ENCODE measurements around the gene IER2. TPM values are rescaled to one million over a fixed set of nuclear protein-coding genes. Genes with fewer than 3 reads are reported as not detected.
"Not testable (repeated sequence)": the region's sequence is repeated elsewhere in the genome, so short reads cannot be mapped to it uniquely, and the experiment has no call there.

IER2 gene
- total RNA-seq, 1 experiment from 2014 or later: 61.1 TPM

DNA sequence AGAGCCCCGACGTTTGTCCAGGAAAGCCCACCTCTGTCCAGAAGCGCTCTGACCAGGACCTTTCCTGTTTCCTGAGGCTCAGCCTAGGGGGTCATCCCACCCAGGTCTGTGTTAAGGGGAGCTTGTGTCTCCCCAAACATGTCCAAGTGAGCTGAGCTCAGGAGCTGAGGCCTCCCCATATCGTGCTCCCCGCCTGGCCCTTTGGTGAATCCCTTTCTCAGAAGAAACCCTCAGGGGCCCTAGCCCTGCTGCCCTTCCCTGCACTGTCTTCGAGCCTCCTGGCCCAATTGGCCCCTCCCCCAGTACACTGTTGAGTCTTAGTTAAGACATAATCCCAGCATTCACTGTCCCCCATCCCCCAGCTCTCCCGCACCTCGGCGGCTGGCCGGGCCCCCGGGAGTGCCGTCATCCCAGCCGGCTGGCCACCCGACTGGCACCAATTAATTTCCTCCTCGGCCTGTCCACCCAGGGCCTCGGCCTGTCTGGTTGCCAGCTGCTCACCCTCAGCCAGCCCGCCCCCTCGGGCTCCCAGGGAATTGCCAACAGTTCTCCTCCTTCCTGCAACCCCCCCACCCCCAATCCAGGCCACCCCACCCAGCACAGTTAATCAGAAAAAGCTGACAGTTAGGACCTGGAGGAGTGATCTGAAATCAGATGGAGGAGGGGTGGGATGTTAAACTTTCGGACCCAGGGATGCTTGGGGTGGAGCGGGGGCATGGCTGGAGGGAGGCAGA is 13.6 kb downstream of the IER2 start:
- DNase-seq (ENCODE audit: low spot score): peak; percentile 99

DNA sequence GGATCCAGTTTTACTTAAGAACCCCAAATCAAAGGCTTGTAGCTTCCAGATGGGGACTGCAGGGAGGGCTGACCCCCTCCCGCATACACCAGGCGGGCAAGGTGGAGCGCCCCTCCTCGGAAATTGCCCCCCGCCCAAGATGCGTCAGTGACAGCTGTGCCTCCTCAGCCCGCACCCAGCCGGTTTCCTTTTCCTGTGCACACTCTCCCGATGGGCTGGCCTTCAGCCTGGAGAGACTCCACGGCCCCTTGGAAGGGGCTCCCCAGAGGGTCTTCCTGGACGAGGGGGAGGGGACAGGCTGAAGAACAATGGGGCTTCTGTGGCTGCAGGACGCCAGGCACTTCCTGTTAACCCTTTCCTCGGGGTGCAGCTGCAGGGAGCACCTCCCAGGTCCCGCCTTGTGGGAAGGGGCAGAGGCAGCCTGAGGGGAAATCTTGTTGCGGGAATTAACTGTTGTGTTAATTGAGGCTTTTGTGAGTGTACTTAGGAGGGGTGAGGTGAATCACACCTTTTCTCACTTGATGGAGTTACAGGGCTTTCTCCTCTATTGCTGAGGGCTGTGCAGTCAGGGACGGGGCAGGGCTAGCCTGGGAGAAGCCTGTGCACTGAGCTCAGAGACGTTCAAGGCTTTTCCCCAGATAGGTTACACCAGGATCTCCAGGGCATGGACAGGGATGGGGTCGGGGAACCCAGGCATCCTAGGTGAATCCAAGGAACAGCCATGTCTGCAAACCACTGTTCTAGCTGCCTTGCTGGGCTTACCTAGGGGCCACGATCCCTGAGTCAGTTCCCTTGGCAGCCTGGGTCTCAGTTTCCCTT is 14.3 kb downstream of the IER2 start:
- peak; percentile 94 for DNase-seq (ENCODE audit: low spot score)

DNA sequence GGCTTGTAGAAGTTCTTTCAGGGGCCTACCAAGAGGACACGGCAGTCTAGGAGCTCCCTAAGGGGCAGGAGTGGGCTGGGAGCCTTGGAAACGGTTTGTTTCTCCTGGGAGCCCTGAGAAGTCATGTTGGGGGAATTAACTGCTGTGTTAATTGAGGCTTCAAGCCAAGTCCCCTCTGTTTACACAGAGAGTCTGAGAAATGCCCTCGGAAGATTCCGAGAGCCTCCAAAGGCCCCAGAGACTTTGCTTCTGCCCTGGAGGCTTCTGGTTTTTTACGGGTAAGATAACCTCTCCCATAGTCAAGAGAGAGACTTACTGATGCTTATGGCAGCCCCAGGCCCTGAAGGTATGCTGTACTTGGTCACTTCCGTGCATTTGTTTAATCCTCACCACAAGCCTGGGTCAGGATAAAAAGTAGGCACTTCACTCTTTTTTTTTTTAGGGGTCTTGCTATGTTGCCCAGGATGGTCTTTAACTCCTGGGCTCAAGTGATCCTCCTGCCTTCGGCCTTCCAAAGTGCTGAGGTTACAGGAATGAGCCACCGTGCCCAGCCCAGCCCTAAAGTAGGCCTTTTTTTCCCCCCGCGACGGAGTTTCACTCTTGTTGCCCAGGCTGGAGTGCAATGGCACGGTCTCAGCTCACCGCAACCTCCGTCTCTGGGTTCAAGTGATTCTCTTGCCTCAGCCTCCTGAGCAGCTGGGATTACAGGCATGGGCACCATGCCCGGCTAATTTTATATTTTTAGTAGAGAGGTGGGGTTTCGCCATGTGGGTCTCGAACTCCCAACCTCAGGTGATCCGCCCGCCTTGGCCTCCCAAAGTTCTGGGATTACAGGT is 15.2 kb downstream of the IER2 start:
- no peak for DNase-seq (ENCODE audit: low spot score)

DNA sequence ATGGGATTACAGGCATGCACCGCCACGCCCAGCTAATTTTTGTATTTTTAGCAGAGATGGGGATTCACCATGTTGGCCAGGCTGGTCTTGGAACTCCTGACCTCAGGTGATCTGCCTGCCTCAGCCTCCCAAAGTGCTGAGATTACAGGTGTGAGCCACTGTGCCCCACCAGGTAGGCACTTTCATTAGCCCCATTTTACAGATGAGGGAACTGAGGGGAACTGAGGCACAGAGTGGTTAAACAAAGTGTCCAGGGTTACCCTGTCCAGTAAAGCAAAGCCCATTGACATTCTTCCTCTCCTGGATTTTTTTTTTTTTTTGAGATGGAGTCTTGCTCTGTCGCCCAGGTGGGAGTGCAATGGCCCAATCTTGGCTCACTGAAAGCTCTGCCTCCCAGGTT is 15.9 kb downstream of the IER2 start:
- DNase-seq (ENCODE audit: low spot score): not testable (repeated sequence)

DNA sequence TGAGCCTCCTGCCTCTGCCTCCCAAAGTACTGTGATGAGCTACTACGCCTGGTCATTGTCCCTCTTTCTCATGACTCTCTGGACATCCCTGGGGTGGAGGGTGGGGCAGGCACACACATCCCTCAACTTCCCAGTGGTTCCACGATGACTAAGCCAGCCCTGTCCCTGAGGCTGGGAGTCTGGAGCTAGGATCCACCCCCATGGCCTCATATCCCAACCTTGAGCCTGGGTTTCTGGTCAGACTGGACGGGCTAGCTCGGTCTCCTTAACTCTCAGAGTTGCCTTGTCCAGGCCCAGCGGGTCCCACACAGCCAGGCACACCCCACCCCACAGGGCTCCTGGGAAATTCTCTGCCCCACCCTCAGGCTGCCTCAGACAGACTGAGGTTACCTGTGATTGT is 19.6 kb downstream of the IER2 start:
- peak; percentile 95 for DNase-seq (ENCODE audit: low spot score)

DNA sequence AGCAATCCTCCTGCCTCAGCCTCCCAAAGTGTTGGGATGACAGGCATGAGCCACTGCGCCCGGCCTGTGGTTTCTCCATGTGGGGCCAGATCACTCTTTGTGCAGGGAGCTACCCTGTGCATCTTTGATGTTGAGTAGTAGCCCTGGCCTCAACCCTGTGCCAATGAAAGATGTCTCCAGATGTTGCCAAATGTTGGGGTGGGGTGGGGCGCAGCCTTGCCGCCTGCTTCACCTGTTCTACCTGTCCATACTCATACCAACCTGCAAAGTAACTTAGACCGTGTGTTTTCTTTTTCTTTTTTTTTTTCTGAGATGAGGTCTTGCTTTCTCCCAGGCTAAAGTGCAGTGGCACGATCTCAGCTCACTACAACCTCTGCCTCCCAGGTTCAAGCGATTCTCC is 20.9 kb downstream of the IER2 start:
- DNase-seq (ENCODE audit: low spot score): no peak

DNA sequence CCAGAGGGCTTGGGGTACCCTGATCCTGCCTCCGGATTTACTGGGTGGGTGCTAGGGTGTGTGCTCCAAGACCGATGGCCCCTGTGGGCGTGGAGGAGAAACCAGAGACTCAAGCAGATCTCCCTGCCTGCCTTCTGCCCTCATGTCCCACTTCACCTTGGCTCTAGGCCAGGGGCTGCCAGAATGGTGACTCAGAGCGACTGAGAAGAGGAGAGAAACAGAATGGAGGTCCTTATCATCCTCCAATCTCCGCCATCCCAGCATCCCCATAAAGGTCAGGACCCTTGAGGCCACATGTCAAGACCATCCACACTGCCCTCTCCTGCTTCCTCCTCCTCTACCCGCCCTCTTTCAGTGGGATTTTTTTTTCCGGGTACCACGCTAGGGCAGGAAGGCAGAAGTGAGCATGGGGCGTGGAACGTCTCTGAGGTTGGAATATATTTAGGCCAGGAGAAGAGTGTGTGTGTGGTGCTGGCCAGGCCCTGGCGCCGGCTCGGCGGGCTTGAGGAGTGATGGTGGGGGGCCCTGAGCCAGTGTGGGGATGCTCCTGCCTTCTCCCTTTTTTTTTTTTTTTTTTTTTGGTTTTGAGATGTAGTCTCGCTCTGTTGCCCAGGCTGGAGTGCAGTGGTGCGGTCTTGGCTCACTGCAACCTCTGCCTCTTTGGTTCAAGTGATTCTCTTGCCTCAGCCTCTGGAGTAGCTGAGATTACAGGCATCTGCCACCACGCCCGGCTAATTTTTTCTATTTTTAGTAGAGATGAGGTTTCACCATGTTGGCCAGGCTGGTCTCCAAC is 22.3 kb downstream of the IER2 start:
- peak; percentile 97 for DNase-seq (ENCODE audit: low spot score)

DNA sequence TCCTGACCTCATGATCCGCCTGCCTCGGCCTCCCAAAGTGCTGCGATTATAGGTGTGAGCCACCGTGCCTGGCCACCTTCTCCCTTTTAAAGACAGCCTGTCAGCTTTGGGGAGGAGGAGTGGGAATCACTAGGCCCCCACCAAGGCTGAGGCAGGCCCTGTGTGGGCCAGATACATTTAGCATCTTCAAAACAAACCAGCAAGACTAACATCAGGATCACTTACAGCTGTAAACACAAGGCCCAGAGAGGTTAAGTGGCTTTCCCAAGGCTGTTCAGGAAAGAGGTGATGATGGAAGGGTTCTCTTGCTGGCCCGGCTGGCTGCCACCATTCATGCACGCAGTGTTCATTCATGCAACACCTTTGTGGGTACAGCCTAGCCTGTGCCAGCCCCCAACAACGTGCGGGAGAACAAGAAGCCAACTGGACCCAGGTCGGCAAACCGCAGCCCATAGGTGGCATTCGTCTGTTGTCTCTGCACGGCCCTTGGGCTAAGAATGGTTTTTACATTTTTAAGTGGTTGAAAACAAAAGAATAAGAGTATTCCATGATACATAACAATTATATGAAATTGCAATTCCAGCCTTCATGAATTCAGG is 23.0 kb downstream of the IER2 start:
- DNase-seq (ENCODE audit: low spot score): no peak

DNA sequence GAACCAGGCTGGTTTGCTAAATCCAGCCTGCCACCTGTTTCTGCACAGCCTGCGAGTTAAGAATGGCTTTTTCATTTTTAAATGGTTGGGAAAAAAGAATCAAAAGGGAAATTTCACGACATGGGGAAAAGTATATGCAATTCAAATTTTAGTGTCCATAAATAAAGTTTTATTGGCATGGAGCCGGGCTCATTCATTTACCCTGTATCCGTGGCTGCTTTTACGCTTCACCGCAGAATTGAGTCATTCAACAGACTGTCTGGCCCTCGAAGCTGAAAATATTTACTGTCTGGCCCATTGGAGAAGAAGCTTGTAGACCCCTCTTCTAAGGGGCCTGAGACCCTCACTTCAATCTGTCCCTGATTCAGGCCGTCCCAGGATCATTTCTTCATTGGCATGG is 26.1 kb downstream of the IER2 start:
- DNase-seq (ENCODE audit: low spot score): no peak

DNA sequence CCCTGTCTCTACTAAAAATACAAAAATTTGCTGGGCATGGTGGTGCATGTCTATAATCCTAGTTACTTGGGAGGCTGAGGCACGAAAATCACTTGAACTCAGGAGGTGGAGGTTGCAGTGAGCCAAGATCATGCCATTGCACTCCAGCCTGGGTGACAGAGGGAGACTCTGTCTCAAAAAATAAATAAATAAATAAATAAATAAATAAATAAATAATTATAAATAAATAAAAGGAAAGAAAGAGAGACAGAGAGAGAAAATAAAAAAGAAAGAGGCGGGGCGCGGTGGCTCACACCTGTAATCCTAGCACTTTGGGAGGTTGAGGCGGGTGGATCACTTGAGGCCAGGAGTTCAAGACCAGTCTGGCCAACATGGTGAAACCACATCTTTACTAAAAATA is 27.4 kb downstream of the IER2 start:
- DNase-seq (ENCODE audit: low spot score): not testable (repeated sequence)

DNA sequence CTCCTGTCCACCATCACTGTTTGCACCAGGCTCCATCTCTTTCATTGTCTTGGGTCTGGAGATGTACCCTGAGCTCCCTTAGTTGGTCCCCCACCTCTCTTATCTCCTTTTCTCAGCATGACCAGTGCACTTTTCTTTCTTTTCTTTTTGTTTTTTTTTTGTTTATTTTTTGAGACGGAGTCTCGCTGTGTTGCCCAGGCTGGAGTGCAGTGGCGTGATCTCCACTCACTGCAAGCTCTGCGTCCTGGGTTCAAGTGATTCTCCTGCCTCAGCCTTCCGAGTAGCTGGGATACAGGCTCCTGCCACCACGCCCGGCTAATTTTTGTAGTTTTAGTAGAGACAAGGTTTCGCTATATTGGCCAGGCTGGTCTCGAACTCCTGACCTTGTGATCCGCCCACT is 28.1 kb downstream of the IER2 start:
- DNase-seq (ENCODE audit: low spot score): not testable (repeated sequence)

DNA sequence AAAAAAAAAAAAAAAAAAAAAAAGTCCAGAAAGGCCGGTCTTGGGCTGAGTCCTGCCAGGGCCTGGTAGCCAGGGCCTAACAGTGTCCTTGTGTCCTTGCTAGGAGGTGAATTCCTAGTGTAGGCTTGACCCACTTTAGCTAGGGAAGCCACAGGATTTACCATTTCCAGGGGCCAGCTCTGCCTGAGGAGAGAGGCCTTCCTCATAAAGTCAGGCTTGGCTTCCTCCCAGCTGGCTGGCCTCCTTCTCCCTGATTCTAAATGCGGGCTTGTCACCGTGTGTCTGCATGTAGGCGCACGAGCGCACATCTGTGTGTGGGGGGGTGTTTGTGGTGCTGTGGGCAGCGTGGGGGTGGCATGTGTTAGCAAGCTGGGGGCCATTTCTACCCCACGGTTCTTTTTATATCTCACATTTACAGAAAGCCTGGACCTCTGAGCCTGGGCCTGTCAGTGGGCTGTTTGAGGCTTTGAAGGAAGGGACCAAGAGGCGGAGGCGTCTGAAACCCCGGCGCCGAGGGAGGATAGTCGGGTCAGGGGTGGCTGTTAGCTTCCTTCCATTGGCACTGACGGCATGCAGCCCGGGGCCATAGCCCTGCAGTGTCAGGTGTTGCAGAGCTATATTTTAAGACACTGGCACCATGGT is 31.7 kb downstream of the IER2 start:
- peak; percentile 70 for DNase-seq (ENCODE audit: low spot score)

DNA sequence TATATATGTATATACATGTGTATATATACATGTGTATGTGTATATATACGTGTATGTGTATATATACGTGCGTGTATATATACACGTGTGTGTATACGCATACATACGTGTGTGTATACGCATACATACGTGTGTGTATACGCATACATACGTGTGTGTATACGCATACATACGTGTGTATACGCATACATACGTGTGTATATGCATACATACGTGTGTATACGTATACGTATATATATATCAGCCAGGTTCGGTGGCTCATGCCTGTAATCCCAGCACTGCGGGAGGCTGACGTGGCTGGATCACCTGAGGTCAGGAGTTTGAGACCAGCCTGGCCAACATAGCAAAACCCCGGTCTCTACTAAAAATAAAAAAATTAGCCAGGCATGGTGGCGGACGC is 34.7 kb downstream of the IER2 start:
- not testable (repeated sequence) for DNase-seq (ENCODE audit: low spot score)

DNA sequence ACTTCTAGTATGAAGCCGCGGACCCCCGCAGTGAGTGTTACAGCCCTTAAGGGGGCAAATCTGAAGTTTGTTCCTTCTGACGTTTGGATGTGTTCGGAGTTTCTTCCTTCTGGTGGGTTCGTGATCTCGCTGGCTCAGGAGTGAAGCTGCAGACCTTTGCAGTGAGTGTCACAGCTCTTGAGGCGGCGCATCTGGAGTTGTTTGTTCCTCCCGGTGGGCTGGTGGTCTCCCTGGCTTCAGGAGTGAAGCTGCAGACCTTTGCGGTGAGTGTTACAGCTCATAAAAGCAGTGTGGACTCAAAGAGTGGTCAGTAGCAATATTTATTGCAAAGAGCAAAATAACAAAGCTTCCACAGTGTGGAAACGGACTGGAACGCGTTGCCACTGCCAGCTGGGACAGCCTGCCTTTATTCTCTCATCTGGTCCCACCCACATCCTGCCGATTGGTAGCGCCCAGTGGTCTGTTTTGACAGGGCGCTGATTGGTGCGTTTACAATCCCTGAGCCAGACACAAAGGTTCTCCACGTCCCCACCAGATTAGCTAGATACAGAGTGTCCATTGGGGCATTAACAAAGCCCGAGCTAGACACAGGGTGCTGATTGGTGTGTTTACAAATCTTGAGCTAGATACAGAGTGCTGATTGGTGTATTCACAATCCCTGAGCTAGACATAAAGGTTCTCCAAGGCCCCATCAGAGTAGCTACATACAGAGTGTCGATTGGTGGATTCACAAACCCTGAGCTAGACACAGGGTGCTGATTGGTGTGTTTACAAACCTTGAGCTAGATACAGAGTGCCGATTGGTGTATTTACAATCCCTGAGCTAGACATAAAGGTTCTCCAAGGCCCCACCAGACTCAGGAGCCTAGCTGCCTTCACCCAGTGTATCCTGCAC is 35.8 kb downstream of the IER2 start:
- not testable (repeated sequence) for DNase-seq (ENCODE audit: low spot score)

DNA sequence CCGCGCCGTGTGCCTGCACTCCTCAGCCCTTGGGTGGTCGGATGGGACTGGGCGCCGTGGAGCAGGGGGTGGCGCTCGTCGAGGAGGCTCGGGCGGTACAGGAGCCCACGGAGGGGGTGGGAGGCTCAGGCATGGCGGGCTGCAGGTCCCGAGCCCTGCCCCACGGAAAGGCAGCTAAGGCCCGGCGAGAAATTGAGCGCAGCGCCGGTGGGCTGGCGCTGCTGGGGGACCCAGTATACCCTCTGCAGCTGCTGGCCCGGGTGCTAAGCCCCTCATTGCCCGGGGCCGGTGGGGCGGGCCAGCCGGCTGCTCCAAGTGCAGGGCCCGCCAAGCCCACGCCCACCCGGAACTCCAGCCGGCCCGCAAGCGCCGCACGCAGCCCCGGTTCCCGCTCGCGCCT is 36.5 kb downstream of the IER2 start:
- not testable (repeated sequence) for DNase-seq (ENCODE audit: low spot score)

DNA sequence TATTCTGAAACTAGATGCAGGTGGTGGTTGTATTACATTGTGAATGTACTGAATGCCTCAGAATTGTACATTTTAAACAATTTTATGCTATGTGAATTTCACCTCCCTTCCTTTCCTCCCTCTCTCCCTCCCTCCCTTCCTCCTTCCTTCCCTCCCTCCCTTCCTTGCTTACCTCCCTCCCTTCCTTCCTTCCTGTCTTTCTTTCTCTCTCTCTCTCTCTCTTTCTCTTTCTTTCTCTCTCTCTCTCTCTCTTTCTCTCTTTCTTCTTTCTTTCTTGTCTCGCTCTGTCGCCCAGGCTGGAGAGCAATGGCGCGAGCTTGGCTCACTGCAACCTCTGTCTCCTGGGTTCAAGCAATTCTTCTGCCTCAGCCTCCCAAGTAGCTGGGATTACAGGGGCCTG is 37.2 kb downstream of the IER2 start:
- DNase-seq (ENCODE audit: low spot score): no peak

DNA sequence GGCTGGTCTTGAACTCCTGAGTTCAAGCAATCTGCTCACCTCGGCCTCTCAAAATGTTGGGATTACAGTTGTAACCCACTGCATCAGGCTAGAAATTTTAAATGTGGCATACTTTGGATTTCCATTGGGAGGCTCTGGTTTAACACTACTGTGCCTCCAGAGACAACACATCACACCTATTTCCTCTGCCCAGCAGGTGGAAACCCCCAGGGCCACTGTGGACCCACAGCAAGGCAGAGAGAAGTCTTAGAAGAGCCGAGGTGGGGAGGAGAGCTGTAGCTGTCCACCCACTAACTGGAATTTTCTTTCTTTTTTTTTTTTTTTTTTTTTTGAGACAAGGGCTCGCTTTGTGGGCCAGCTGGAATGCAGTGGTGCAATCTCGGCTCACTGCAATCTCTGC is 39.4 kb downstream of the IER2 start:
- DNase-seq (ENCODE audit: low spot score): no peak

DNA sequence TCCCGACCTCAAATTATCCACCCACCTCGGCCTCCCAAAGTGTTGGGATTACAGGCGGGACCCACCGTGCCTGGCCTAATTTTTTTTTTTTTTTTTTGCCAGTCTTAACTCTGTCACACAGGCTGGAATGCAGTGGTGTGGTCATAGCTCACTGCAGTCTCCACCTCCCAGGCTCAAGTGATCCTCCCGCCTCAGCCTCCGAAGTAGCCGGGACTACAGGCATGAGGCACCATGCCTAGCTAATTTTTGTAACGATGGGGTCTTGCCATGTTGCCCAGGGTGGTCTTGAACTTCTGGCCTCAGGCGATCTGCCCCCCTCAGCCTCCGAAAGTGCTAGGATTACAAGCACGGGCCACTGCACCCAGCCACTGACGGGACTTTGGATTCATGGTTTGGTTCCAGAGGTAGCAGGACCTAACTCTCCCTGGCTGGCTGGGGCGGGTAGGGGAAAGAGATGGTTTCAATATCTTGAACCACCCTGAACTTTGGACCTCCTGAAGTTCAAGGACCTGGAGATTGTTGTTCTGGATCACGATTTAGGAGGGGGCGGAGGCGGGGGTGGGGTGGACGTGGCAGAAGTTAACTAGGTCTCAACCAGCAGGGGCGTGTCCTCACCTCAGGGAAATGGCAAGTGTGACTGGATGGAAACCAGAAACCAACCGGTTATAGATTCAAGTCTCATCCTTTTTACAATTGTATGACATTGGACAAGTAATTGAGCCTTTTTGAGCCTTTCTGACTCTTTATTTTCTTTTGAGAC is 40.8 kb downstream of the IER2 start:
- no peak for DNase-seq (ENCODE audit: low spot score)

DNA sequence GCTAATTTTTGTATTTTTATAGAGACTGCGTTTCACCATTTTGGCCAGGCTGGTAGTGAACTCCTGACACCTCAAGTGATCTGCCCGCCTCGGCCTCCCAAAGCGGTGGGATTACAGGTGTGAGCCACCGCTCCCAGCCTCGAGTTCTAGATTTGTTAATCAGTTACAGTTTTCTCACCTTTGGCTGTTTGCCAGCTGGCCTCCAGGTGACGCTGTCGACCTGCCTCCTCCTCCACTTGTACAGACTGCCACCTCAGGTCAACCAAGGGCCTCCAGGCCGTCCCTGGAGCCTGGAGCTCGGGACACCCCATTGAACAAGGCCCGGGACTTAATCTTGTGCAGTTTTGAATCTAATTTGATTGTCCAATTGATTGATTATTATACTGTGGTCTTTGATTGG is 45.5 kb downstream of the IER2 start:
- no peak for DNase-seq (ENCODE audit: low spot score)

Measured in A172 (cell line).